K562 (cell line): ENCODE data around the gene CPED1. TPM values are rescaled to one million over a fixed set of nuclear protein-coding genes. Genes with fewer than 3 reads are reported as not detected.

ENCODE experiments used
- MECOM ChIP-seq: fragments of 250-450 bp; sonication (Bioruptor Pico); IDR thresholded peaks from 2 replicates; pipeline ENCODE4 v1.8.0; 2022; ENCODE audit warnings: inconsistent platforms
- NR1H2 ChIP-seq: sonication (generic); formaldehyde crosslinking; IDR thresholded peaks from 2 replicates; pipeline ENCODE4 v1.4.0; 2020; ENCODE audit warnings: mild to moderate bottlenecking, missing genetic modification reagents
- NR4A1 ChIP-seq, 2 experiments: fragments of 250-450 bp in 1 of 2; fragments of 450-650 bp in 1 of 2; sonication (Bioruptor Pico) in 1 of 2; IDR thresholded peaks; 2 replicates each; pipeline versions ENCODE4 v1.4.0 to v1.6.1; 2016 to 2020; ENCODE audit warnings: mild to moderate bottlenecking in 2 of 2, missing compliant biosample characterization in 1 of 2, missing genetic modification characterization in 1 of 2, moderate library complexity in 1 of 2
- PHF8 ChIP-seq: fragments of 200-600 bp; sonication (generic); IDR thresholded peaks from 2 replicates; pipeline ENCODE4 v1.6.1; 2012; ENCODE audit warnings: mixed run types, mild to moderate bottlenecking, inconsistent platforms, low read length, moderate library complexity, borderline replicate concordance
- POLR2H ChIP-seq: IDR thresholded peaks from 2 replicates; pipeline ENCODE4 v1.6.1; 2016; ENCODE audit warnings: missing genetic modification characterization, low read depth, mild to moderate bottlenecking, control low read depth, missing compliant biosample characterization, moderate library complexity
- RFX1 ChIP-seq: fragments of 450-650 bp; IDR thresholded peaks from 2 replicates; pipeline ENCODE4 v1.6.1; 2016; ENCODE audit warnings: mild to moderate bottlenecking, moderate library complexity
- SMAD2 ChIP-seq: fragments of 150-350 bp; IDR thresholded peaks from 2 replicates; pipeline ENCODE4 v1.6.1; 2014; ENCODE audit warnings: low read depth, mild to moderate bottlenecking, low read length
- SMARCE1 ChIP-seq: fragments of 450-650 bp; IDR thresholded peaks from 2 replicates; pipeline ENCODE4 v1.7.1; 2016; ENCODE audit warnings: mild to moderate bottlenecking
- SP2 ChIP-seq: IDR thresholded peaks from 2 replicates; pipeline ENCODE4 v1.6.1; 2011; ENCODE audit warnings: mild to moderate bottlenecking, low read depth, low read length, moderate library complexity; ENCODE audit not compliant: poor library complexity, severe bottlenecking; ENCODE audit errors: extremely low read depth
- TGIF2 ChIP-seq: sonication (generic); formaldehyde crosslinking; IDR thresholded peaks from 2 replicates; pipeline ENCODE4 v1.8.1; 2022; ENCODE audit warnings: mild to moderate bottlenecking, missing genetic modification reagents, moderate library complexity
- TRIM24 ChIP-seq, 2 experiments: fragments of 450-650 bp; IDR thresholded peaks; 2 replicates each; pipeline ENCODE4 v1.6.1; 2016
- ZBTB40 ChIP-seq, 2 experiments: fragments of 450-650 bp in 1 of 2; sonication (generic) in 1 of 2; formaldehyde crosslinking in 1 of 2; IDR thresholded peaks; 2 replicates each; pipeline versions ENCODE4 v1.7.1 to v1.9.0; 2016 to 2022; ENCODE audit warnings: inconsistent platforms in 1 of 2, mild to moderate bottlenecking in 1 of 2, missing genetic modification reagents in 1 of 2
- ZNF41 ChIP-seq: fragments of 250-450 bp; sonication (Bioruptor Pico); conservative IDR thresholded peaks from 2 replicates; pipeline ENCODE4 v1.4.0; 2020; ENCODE audit warnings: mild to moderate bottlenecking
- ZNF561 ChIP-seq: fragments of 450-650 bp; formaldehyde crosslinking; conservative IDR thresholded peaks from 2 replicates; pipeline ENCODE4 v1.4.0; 2020; ENCODE audit warnings: mild to moderate bottlenecking, moderate library complexity
- ZNF57 ChIP-seq: fragments of 450-650 bp; formaldehyde crosslinking; IDR thresholded peaks from 2 replicates; pipeline ENCODE4 v1.4.0; 2020; ENCODE audit warnings: mild to moderate bottlenecking, moderate library complexity
- polyA plus RNA-seq, 8 experiments: library from polyadenylated mRNA; depleted of rRNA in 4 of 8; stranded (reverse) in 5 of 8; unstranded in 3 of 8; fragments of >200 nt; fragmentation: Nextera tagmentation in 2 of 8; fragmentation: Illumina TruSeq in 1 of 8; extraction: Ambion mirVana in 2 of 8; extraction: Trizol in 1 of 8; gene quantifications; 2 replicates each; pipeline versions ENCODE4 v1.2.1 to v1.2.3, GENCODE V29; 2011 to 2014; ENCODE audit warnings: inconsistent platforms in 1 of 8, missing spikeins in 1 of 8
- total RNA-seq, 7 experiments: library from RNA; depleted of rRNA in 6 of 7; stranded (reverse); fragments of >200 nt in 6 of 7; fragmentation: Illumina TruSeq in 2 of 7; extraction: Trizol in 2 of 7; gene quantifications; 2 replicates each; pipeline versions ENCODE4 v1.2.1 to v1.2.3, GENCODE V29; 2011 to 2021; ENCODE audit warnings: low replicate concordance in 1 of 7
- TF ChIP-seq, protein P1 (sequence below): sonication (generic); IDR thresholded peaks from 2 replicates; pipeline ENCODE4 v1.6.1; 2016

The CPED1 gene
- total and polyA plus RNA-seq, 9 of the 15 experiments (the other 6 are each of a cell fraction or from before 2014, with no cell fraction given) = 195 to 393 (median 290) TPM

- no peak for TF ChIP-seq ZBTB40 (IDR thresholded peaks at IDR 0.05)
- TF ChIP-seq ZBTB40 (CRISPR knock-in tag; IDR thresholded peaks at IDR 0.05) = no peak
- TF ChIP-seq, protein P1, sequence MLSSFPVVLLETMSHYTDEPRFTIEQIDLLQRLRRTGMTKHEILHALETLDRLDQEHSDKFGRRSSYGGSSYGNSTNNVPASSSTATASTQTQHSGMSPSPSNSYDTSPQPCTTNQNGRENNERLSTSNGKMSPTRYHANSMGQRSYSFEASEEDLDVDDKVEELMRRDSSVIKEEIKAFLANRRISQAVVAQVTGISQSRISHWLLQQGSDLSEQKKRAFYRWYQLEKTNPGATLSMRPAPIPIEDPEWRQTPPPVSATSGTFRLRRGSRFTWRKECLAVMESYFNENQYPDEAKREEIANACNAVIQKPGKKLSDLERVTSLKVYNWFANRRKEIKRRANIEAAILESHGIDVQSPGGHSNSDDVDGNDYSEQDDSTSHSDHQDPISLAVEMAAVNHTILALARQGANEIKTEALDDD = no peak
- TF ChIP-seq ZNF57 (CRISPR knock-in tag) = no peak
- no peak for TF ChIP-seq RFX1
- TF ChIP-seq TGIF2 = no peak
- peak; percentile 99 for TF ChIP-seq TRIM24 (IDR thresholded peaks at IDR 0.05)
- TF ChIP-seq NR4A1 (CRISPR knock-in tag; IDR thresholded peaks at IDR 0.05) = no peak
- peak; percentile 86; the same call in 1 of the 2 replicates for TF ChIP-seq NR4A1 (tag; IDR thresholded peaks at IDR 0.05)
- TF ChIP-seq NR1H2 = no peak
- TF ChIP-seq SMARCE1 = peak; percentile 77; the same call in 1 of the 2 replicates
- TF ChIP-seq MECOM = peak; percentile 90
- no peak for TF ChIP-seq SMAD2
- TF ChIP-seq POLR2H (tag) = peak; percentile 90
- TF ChIP-seq PHF8 = no peak
- TF ChIP-seq SP2 = no peak
- TF ChIP-seq ZNF41 (CRISPR knock-in tag) = peak; percentile 78
- 0 out of 2 replicates have a peak, but pooled peaks have one; percentile 62 for TF ChIP-seq ZNF561
Observed at GRCh38 chr7:121160150-121161008, 171.9 kb downstream of the CPED1 start (continued).
